NK-92 (cell line): ENCODE measurements around the gene NFIA.

Source experiments
- DNase-seq: peaks from one replicate; lab custom pipeline; 2025; ENCODE audit not compliant: unreplicated experiment; lab: John Stamatoyannopoulos, UW

Gene NFIA

DNA sequence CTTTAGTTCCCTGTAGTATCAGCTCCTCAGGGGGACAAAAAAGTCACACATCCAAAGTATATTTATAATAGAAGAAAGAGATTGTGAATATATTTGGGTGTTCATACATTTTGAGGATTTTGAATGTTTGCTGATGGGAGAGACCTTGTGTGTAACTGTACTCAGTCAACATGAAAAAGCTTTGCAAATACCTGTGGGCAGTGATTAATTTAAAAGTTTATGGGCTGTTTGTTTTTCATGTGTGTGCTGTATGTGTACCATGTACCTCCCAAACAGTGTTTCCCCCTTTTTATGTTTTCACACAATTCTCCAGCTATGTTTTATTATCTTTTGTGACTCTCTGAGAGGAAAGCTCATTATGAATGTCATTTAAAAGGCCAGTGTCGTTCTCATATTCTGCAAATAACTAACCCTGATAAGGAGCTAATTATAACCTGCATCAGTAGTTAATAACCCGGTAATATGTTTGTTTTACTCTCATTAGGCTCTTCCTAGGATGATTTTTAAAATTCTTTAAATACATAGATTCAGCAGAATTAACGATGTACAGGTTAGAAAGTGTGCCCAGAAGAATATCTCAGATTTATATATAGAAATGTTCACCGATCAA lies 271.5 kb downstream of the NFIA start:
- DNase-seq = no peak

DNA sequence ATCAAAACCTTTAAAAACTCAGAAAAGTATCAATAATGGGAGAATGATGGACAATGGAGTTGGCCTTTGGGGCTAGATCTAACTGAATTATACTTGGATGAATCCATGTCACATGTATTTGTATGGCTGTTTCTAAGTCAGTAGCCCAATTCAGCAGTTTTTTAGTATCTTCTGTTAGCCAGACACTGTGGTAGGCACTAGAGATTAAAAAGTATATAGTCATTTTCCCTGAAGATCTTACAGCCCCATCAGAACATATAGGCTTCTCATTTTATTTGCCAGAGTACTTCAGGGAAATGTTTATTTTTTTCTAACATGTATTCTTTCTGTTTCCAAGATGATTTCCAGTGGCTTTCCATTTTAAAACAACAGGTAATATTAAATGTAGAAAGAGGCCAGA lies 273.7 kb downstream of the NFIA start:
- DNase-seq = no peak

DNA sequence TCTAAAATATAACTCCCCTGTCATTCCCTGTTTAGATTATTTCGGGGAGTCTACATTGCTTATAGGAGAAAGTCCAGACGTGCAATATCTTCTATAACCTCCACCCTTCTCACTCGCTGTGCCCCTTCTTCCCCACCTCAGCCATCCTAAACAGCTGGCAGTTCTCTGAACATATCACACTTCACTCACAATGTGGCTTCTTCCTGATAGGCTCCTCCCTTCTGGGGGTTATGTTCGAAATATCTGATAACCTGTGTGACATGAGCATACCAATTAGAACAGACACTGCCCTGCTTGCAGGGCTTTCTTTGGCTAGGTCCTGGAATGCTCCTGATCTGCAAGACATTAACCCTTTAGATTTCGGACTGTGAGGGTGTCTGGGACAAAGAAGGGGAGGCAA lies 274.6 kb downstream of the NFIA start:
- DNase-seq = no peak

DNA sequence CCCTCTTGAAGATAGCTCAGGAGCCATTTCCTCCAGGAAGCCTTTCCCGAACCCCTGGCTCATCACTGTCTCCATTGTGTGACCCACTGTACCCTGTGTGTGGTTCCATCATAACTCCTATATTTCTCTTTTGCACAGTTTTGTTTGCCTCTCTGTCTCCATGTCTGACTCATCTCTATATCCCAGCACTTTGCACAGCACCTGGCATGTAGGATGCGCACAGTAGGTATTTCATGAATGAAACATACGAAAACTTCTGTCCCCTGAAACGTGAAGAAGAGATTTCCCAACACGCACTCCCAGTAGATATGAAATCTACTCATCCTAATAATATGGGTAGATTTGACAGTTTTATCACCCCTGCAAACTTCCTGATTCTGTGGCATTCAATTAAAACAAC lies 275.2 kb downstream of the NFIA start:
- no peak for DNase-seq

DNA sequence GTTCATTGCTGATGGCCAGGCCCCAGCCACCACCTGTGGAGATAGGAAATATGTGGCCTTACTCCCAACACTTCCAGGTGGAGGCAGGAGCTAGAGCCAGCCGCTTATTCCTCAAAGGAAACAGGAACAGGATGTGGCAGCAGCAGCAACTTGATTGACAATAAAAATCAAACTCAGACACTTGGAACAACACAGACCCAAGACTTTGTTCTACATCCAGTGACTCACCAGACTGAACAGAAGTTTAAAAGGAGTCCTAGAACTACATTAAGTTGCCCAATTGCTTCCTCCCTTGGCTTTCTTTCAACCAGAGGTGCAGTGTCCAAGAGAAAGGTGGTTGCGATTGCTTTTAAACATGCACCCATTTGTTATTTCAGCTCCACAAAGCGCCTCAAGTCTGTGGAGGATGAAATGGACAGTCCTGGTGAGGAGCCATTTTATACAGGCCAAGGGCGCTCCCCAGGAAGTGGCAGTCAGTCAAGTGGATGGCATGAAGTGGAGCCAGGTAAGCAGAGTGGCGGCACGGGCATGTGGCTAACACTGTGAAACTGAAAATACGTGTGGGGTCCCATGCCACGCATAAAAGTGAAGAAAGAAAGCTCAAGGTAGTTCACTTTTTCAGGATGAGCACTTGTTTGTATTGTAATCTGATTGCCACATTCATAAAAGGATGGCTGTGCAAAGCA lies 276.6 kb downstream of the NFIA start:
- DNase-seq = no peak

DNA sequence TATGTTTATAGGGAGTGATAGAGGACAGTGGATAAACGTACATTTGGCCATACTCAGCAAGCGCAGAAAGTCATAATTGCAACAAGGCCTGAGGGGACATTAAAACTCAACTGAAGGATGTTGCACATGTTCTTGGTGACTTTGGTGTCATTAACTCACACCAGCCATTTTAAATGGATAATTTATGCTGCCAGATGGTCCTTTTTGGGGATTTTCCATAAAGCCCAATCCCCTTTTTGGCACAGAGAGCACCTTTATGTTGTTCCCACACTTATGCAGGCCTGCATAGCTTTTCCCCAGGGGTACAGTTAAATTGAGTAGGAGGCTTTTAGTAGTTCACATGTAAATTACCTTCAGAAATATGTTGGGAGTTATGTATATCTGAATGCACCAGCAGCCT lies 279.6 kb downstream of the NFIA start:
- no peak for DNase-seq

DNA sequence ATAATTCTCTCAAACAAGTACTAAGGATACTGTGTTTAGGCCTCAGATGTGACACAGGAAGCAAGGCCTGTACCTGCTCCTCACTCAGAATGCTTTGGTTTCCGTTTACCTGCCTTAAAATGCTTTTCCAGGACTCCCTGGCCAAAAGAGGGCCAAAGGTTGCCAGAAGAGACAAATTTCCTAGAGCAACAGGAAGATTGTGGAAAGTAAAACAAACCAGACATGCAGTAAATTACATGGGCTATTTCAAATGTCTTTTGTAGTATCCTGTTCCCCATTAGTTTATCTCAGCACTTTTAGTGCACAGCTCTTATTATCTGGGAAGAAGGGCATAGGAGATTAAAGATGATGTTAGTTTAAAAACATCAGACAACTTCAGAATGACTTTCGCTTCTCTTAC lies 280.0 kb downstream of the NFIA start:
- DNase-seq = no peak

DNA sequence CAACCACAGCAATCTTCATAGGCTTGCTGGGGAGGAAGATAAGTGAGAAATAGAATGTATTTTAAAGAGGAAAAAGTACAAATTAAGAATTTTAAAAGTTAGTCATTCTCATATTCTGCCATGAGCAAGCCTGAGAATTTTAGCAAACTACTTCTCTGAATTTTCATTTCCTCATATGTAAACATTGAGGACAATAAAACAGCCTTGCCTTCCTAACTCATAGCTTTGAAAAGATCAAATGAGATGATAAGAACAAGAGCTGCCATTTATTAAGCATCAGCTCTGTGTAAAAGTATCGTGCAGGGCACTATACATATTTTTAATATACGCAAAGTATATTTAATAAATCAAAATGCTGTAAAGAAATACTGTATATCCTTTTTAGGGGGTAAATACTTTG lies 286.0 kb downstream of the NFIA start:
- DNase-seq = no peak

DNA sequence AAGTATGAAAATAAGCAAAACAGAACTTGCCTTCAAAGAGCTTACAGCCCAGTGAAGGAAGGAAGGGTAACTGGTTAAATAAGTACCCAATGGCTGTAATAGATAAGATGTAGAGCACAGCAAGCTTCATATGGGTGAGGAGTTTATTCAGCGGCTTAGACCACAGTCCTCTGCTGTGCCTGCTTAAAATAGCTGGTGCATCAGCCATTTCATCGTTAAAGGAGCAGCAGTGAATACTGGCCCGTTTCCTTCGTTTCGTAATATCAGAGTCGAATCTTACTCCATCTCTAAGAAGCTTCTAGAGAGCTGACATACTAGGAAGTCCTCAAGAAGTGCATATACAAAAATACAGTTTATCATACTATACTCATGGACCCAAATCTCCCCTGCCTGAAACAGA lies 286.5 kb downstream of the NFIA start:
- no peak for DNase-seq

DNA sequence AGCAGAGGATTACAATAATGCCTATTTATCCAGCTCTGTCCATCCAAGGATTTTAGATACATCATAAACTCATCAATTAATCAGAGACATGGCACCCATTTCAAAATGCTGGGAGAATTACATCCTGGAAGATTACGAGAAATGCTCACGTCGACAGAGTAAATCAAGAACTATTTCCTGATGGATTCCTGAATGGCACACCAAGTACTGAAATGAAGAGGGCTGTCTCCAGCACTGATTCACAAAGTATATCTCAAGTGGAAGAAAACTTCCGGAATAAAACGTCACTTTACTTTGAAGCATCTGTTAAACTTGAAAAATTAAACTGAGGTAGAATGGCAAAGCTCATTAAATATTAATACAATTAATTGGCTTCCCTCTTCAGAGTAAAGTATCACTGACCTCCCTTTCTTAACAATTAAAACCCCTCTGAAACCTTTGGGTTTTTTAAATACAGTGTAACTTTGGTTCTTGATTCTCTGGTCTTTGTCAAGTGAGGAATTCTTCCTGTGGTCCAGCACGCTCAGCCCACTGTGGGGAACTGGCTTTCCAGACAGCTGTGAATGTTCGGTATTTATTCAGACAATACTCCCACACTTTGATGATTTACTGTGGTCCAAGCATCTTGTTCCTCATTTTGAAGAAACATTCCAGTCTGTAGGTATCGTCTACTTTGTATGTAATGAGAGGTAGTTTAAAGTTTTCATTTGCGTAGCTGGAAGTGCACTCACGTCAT lies 288.0 kb downstream of the NFIA start:
- DNase-seq = no peak

DNA sequence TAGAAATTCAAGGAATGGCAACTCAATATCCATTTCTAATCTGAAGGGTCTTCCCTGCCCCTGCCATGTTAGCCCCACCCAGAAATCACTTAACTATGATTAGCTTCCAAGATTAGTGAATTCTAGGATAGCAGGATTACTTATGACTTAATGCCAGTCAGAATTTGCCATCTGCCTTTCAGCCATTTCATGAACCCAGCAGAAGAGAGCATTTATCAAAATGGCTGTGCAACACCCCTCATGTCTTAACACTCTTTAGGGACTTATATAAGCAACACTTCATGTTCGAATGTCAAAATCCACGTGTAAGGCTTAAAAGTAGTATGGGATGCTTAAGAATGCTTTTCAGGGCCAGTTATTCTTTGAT lies 288.5 kb downstream of the NFIA start:
- DNase-seq = no peak

DNA sequence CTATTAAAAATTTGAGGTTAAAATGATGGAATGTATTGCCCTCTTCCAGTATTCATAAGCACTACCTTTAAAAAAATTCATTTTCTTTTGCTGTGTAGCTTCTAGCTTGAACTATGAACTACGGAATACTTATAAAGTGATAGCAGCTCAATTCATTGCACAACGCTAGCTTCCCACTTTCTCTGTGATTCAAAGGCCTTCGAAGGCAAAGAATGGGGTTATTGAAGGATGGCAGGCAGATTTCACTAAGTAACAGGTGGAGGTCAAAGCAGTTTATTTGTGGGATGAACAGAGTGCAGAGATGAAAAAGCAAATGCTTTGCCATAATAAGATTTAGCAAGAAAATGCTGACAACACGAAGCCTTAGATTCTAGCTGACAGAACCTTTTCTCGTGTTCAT lies 290.6 kb downstream of the NFIA start:
- no peak for DNase-seq

DNA sequence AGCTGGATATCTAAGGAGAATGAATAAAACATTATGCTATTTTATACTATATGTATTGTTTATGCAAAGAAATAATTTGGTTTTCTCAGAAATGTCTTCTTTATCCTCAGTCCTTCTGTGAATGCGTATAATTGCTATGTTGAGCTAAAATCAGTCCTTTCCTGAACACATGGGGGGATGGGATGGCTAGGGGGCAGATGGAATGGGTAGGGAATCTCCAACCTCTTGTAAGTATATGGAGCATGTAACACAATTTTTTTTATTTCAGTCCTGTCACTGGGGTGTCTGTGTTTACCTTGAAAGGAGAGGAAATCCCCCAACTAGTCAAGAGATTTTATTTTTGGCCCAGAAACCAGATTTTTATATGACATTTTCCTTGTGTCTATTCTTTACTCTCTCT lies 291.8 kb downstream of the NFIA start:
- no peak for DNase-seq

DNA sequence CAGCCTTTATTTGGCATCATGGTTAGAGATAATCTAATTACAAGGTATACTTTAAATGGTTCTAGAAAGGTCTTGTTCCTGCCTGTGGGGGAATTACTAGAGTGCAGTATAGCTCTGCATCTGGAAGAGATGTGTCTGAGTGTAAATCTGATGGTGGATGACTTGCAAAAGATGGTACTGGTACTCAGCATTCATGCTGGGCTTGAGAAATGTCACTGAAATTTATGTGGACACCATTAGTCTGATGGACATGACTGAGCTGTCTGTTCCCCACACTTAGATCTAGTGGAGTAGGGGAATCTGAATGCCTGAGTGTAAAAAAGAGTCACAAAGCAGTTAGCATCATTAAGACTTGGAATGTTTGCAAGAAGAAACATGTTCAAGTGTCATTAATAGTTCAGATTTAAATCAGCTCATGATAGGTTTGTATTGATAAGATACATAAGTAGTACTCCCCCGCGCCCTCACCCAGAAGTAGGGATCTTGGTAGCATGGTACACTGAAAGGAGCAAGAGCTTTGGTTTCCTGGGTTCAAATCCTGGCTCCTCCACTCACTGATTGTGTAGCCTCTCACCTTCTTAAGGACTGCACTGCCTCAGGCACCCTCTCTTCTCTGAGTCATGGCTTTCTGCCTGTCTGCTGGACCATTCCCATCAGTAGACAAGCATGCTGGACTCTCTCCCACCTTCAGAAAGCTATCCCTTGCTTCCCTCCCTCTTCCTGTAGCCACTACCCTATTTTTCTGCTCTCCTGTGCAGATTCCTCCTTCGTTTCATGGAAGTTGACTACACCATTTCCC lies 292.9 kb downstream of the NFIA start:
- no peak for DNase-seq

DNA sequence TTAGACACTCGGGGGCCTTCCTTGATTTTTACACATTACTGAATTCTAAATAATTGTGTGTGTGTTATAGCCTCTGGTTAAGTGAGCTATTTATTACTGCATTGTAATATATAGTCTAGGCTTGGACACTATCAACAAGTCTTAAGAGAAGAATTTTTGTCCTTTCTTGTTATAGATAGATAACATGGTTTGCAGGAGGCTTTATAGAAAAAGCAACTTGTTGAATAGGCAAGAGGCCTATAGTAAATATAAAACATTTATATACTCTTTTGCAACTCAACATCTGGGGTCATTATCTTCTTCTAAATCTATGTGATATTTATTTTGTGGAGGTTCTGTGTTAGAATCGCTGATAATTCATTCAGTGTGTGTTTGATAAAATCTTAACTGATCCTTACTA lies 293.8 kb downstream of the NFIA start:
- no peak for DNase-seq

DNA sequence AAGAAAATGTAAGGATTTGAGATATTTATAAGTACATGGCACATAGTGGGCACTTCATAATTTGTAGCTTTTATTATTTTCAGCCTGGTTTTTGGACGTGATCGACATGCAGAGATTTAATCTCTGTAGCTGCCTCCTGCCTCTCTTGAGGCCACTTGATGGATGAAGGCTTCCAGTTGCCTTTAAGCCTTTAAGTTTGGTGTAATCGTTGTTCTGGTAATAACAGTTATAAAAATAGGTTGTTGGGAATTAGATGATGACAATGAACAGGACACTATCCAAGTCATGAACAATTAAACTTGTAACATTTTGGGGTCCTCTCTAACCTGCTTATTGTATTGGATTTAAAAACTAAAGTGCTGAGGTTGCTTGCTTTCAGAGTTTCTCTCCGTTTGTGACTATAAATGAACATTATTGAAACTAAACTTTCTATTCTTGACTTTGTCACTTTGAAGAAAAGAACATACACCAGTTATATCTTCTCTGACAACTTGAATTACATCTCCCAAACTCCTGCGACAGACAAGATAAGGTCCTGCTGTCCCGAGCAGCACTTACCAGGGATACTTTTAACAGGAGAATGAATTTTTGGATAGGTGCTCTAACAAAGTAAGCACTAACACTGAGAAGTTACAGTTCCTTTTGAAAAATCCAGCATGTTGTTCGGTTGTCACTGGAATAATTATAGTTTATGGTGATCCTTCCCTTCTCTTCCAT lies 295.0 kb downstream of the NFIA start:
- DNase-seq = no peak

DNA sequence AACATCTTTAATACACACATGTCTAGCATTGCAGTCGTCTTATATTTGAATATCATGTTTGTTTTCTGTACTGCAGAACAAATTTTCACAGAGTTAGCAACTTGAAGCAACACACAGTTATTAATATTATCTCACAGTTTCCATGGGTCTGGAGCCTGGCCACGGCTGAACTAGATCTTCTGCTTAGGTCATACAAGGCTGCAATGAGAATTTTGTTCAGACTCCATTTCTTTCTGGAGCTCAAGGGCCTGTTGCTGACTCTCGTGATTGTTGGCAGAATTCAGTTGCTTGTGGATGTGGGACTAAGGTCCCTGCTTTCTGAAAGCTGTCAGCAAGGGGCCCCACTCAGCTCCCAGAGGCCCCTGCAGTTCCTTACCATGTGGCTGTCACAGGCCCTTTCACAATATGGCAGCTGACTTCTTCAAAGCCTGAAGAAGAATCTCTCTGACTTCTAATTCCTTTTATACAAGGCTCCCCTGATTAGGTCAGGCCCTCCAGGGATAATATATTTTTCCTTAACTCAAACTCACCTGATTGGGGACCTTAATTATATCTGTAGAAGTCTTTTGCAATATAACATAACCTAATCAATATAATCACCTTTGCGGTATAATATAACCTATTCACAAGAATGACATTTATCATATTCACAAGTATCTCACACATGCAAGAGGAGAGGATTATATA lies 296.3 kb downstream of the NFIA start:
- DNase-seq = no peak

DNA sequence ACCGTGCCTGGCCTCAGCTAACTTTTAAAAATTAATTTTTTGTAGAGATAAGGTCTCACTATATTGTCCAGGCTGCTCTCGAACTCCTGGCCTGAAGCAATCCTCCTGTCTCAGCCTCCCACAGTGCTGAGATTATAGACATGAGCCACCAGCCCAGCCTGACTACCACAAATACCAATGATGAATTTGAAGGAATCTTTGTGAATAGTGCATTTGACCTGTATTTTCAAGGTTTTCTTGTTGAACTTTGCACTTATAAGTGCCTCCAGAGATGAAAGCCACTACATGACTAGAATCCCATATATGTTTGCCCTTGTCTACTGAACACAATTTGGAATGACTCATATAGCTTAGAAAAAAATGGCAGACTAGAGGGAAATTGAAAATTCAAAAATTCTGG lies 297.3 kb downstream of the NFIA start:
- no peak for DNase-seq

DNA sequence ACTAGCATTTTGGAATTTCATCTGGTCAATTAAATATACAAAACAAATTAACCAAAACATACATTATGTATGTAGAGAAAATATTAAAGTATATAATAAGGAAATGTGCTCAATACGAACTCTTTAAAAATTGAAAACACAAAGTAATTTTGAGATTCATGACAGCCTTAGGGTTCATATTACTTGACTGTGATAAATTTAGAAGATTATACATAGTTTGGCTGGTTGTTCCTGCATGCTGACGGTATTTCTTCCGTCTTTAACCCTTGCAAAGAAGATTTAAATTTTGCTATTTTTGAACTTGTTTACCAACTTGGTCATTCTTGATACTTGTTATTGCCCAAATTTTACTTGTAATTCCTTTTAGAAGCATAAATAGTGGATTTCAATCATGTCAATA lies 298.2 kb downstream of the NFIA start:
- no peak for DNase-seq

DNA sequence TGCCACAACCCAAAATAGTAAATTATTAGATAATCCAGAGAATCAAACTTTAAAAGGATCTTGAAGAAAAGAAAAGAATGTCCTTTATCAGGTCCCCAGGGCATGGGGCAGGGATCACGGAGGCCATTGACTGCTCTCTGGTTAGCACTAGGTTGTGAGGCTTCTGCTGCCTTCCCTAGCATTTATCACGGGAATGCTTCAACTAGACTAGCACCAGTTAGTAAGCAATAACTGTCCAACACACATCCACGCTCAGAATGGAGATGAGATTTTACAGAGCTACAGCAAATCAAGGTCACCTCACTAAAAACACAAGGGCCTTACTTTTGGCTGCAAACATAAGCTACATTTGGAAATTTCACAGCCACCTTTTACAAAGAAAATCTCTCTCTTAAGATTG lies 304.0 kb downstream of the NFIA start:
- DNase-seq = no peak

DNA sequence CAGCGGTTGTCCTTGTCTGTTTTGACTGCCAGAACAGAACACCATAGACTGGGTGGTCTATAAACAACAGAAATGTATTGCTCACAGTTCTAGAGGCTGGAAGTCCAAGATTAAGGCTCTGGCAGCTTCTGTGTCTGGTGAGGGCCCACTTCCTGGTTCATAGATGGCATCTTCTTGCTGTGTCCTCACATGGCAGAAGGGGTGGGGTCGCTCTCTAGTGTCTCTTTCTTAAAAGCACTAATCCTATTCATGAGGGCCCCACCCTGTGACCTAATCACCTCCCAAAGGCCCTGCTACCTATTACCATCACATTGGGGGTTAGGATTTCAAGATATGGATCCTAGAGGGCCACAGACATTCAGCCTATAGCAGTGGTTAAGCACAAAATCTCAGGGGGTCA lies 304.4 kb downstream of the NFIA start:
- no peak for DNase-seq
